Upper lobe of left lung (tissue), 4 donors: ENCODE results near the gene TRAF2.

Source experiments
- POLR2A ChIP-seq, 4 donors: fragments of 450-650 bp; IDR thresholded peaks; one replicate each; pipeline ENCODE4 v1.5.1; 2016 to 2017; ENCODE audit warnings: antibody characterized with exemption in 4 of 4, mild to moderate bottlenecking in 2 of 4
- POLR2AphosphoS5 ChIP-seq, 2 donors: sonication (generic); formaldehyde crosslinking; IDR thresholded peaks; one replicate each; pipeline ENCODE4 v1.5.1; 2017; ENCODE audit warnings: antibody characterized with exemption in 2 of 2
- TF ChIP-seq, protein P1 (sequence below), 6 experiments: fragments of 450-650 bp in 4 of 6; fragments of 200-600 bp in 2 of 6; sonication (generic) in 2 of 6; IDR thresholded peaks; one replicate each; pipeline ENCODE4 v1.5.1; 2016 to 2019; ENCODE audit warnings: antibody characterized with exemption in 6 of 6

- TF ChIP-seq, protein P1, sequence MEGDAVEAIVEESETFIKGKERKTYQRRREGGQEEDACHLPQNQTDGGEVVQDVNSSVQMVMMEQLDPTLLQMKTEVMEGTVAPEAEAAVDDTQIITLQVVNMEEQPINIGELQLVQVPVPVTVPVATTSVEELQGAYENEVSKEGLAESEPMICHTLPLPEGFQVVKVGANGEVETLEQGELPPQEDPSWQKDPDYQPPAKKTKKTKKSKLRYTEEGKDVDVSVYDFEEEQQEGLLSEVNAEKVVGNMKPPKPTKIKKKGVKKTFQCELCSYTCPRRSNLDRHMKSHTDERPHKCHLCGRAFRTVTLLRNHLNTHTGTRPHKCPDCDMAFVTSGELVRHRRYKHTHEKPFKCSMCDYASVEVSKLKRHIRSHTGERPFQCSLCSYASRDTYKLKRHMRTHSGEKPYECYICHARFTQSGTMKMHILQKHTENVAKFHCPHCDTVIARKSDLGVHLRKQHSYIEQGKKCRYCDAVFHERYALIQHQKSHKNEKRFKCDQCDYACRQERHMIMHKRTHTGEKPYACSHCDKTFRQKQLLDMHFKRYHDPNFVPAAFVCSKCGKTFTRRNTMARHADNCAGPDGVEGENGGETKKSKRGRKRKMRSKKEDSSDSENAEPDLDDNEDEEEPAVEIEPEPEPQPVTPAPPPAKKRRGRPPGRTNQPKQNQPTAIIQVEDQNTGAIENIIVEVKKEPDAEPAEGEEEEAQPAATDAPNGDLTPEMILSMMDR (IDR thresholded peaks at IDR 0.05) = no peak
- TF ChIP-seq POLR2A (IDR thresholded peaks at IDR 0.05) (no peak), POLR2AphosphoS5 (IDR thresholded peaks at IDR 0.05) (no peak)
These were observed 39.1 kb upstream of the TRAF2 start for GRCh38 chr9:136847088-136847825.
